Endothelial cell of umbilical vein (primary cell): ENCODE results near the gene RIOX2. TPM values are rescaled to one million over a fixed set of nuclear protein-coding genes. Genes with fewer than 3 reads are reported as not detected.

ENCODE experiments used
- BruUV-seq: library from RNA; stranded (reverse); fragments of 400-500 nt; replicated peaks from 2 replicates; lab custom pipeline; 2021; lab: Mats Ljungman, UMichigan
- CTCF ChIA-PET: fragments of 300-600, 350-600 bp; sonication (Branson Sonifier 250); formaldehyde crosslinking; loops from one replicate; lab custom pipeline; 2021; ENCODE audit warnings: antibody characterized with exemption, inconsistent platforms; lab: Charles Lee
- POLR2A ChIA-PET: fragments of 300-600, 350-600 bp; sonication (Branson Sonifier 250); formaldehyde crosslinking; loops from one replicate; lab custom pipeline; 2021; ENCODE audit warnings: antibody characterized with exemption, inconsistent platforms; lab: Charles Lee
- DNase-seq: peaks from one replicate; pipeline ENCODE4 v3.0.0-alpha.2; 2011; ENCODE audit warnings: low read depth, low spot score
- FAIRE-seq: peaks from 2 replicates; lab custom pipeline; 2011; peaks lifted over from hg19 to GRCh38; lab: Jason Lieb, UNC
- H2AFZ ChIP-seq: 2 replicates; pipeline ENCODE4 v1.6.0; 2012; ENCODE audit warnings: low read depth, low read length, control low read depth, inconsistent platforms
- H3K27ac ChIP-seq: 2 replicates; pipeline ENCODE4 v1.5.1; 2011; ENCODE audit warnings: low read depth, mild to moderate bottlenecking, control low read depth, low read length, moderate library complexity; ENCODE audit not compliant: insufficient read depth
- H3K27me3 ChIP-seq, 2 experiments: 2 replicates each; pipeline versions ENCODE4 v1.6.0 to v1.6.1; 2011; ENCODE audit warnings: low read length in 2 of 2, mixed read lengths in 1 of 2; ENCODE audit not compliant: control insufficient read depth in 2 of 2, insufficient read depth in 2 of 2
- H3K36me3 ChIP-seq, 2 experiments: 2 replicates in 1 of 2; 3 replicates in 1 of 2; pipeline ENCODE4 v1.5.1; 2011; ENCODE audit warnings: low read length in 2 of 2, mild to moderate bottlenecking in 1 of 2, moderate library complexity in 1 of 2; ENCODE audit not compliant: control insufficient read depth in 2 of 2, insufficient read depth in 2 of 2; ENCODE audit errors: extremely low read depth in 1 of 2
- H3K4me1 ChIP-seq: 3 replicates; pipeline ENCODE4 v1.5.1; 2011; ENCODE audit warnings: mild to moderate bottlenecking, low read length; ENCODE audit not compliant: control insufficient read depth, insufficient read depth; ENCODE audit errors: extremely low read depth
- H3K4me2 ChIP-seq: 2 replicates; pipeline ENCODE4 v1.6.1; 2011; ENCODE audit warnings: low read length, control low read depth, mixed read lengths; ENCODE audit not compliant: insufficient read depth
- H3K4me3 ChIP-seq, 3 experiments: fragments of 200-600 bp in 1 of 3; sonication (generic), shearing (Covaris generic) in 1 of 3; replicated peaks in 1 of 3; 2 replicates each; pipeline ENCODE4 v1.5.1; 2011 to 2016; ENCODE audit warnings: control low read depth in 3 of 3, low read length in 3 of 3, mild to moderate bottlenecking in 2 of 3, inconsistent platforms in 1 of 3, low read depth in 1 of 3, moderate library complexity in 1 of 3; ENCODE audit not compliant: insufficient read depth in 1 of 3
- H3K79me2 ChIP-seq: 2 replicates; pipeline ENCODE4 v1.6.0; 2012; ENCODE audit warnings: low read length, inconsistent platforms; ENCODE audit not compliant: control insufficient read depth, insufficient read depth
- H3K9ac ChIP-seq: replicated peaks from 2 replicates; pipeline ENCODE3; 2011; ENCODE audit warnings: low read length, control low read depth; ENCODE audit not compliant: insufficient read depth; ENCODE audit errors: extremely low read depth
- H3K9me1 ChIP-seq: replicated peaks from 3 replicates; pipeline ENCODE4 v1.6.0; 2011; ENCODE audit warnings: mild to moderate bottlenecking, low read length; ENCODE audit not compliant: control insufficient read depth, insufficient read depth; ENCODE audit errors: extremely low read depth
- H3K9me3 ChIP-seq: replicated peaks from 2 replicates; pipeline ENCODE4 v1.5.1; 2012; ENCODE audit warnings: low read length, inconsistent platforms; ENCODE audit not compliant: control insufficient read depth, insufficient read depth
- H4K20me1 ChIP-seq: replicated peaks from 2 replicates; pipeline ENCODE3; 2011; ENCODE audit warnings: mild to moderate bottlenecking, low read length; ENCODE audit not compliant: control insufficient read depth, insufficient read depth; ENCODE audit errors: extremely low read depth
- CTCF ChIP-seq, 2 donors: IDR thresholded peaks; 1 replicate in 1 of 2; 2 replicates in 1 of 2; pipeline ENCODE4 v1.5.1; 2011; ENCODE audit warnings: low read length in 2 of 2, mild to moderate bottlenecking in 2 of 2, moderate library complexity in 2 of 2, control low read depth in 1 of 2, inconsistent platforms in 1 of 2, low read depth in 1 of 2; ENCODE audit not compliant: insufficient read depth in 1 of 2; ENCODE audit errors: extremely low read depth in 1 of 2
- EZH2 ChIP-seq: IDR thresholded peaks from 2 replicates; pipeline ENCODE4 v1.6.1; 2012; ENCODE audit warnings: borderline replicate concordance, low read depth, mild to moderate bottlenecking, moderate library complexity, low read length, inconsistent platforms; ENCODE audit not compliant: severe bottlenecking
- FOS ChIP-seq: IDR thresholded peaks from 2 replicates; pipeline ENCODE4 v1.6.1; 2011; ENCODE audit warnings: mild to moderate bottlenecking, low read length, moderate library complexity, borderline replicate concordance; ENCODE audit not compliant: insufficient read depth
- GATA2 ChIP-seq: IDR thresholded peaks from 2 replicates; pipeline ENCODE4 v1.7.0; 2011; ENCODE audit warnings: low read depth, mild to moderate bottlenecking, moderate library complexity, mixed read lengths, low read length; ENCODE audit not compliant: insufficient read length, insufficient read depth
- JUN ChIP-seq: IDR thresholded peaks from 2 replicates; pipeline ENCODE4 v1.6.1; 2011; ENCODE audit warnings: borderline replicate concordance, low read depth; ENCODE audit not compliant: insufficient read length, insufficient read depth
- MAX ChIP-seq: IDR thresholded peaks from 2 replicates; pipeline ENCODE4 v1.6.1; 2011; ENCODE audit not compliant: insufficient read depth, insufficient read length
- MYC ChIP-seq: IDR thresholded peaks from one replicate; pipeline ENCODE4 v1.6.1; 2011; ENCODE audit warnings: mild to moderate bottlenecking, low read depth, low read length
- POLR2A ChIP-seq: IDR thresholded peaks from 2 replicates; pipeline ENCODE4 v1.6.1; 2012; ENCODE audit warnings: low read depth, mild to moderate bottlenecking, control low read depth, low read length
- POLR2AphosphoS5 ChIP-seq: IDR thresholded peaks from 2 replicates; pipeline ENCODE4 v1.6.1; 2012; ENCODE audit warnings: low read depth, mild to moderate bottlenecking, control low read depth, low read length, moderate library complexity; ENCODE audit not compliant: insufficient read depth
- dilution Hi-C: fragments of 300-500 bp; cut with MboI; formaldehyde crosslinking; loops from one replicate; pipeline ENCODE4 v1.15.0; 2019; ENCODE audit warnings: low sequenced_read_pairs; ENCODE audit not compliant: extremely low pct_ligation_motif_present
- intact Hi-C: fragments of 100-400 bp; cut with micrococcal nuclease; formaldehyde crosslinking; loops from one replicate; pipeline ENCODE4 v1.10.0; 2022
- polyA plus RNA-seq, 4 experiments: library from polyadenylated mRNA; depleted of rRNA in 3 of 4; stranded (reverse) in 3 of 4; unstranded in 1 of 4; fragments of >200 nt; gene quantifications; 2 replicates each; pipeline versions ENCODE4 v1.2.1 to v1.2.3, GENCODE V29; 2011 to 2012; ENCODE audit warnings: missing spikeins in 1 of 4
- total RNA-seq: library from RNA; stranded (reverse); gene quantifications from 2 replicates; pipeline ENCODE4 v1.2.3, GENCODE V29; 2021

Gene RIOX2
- total and polyA plus RNA-seq, 2 donors (not counting 3 experiments of a cell fraction or from before 2014, with no cell fraction given): 14.5 to 30.5 TPM

- intact Hi-C loops: no loop called here
- dilution Hi-C loops: no loop called here
Measured at GRCh38 chr3:97956051-97956450, 16.2 kb downstream of the RIOX2 start.

More at GRCh38 chr3:97956051-97956450, 16.2 kb downstream of the RIOX2 start:
- Histone ChIP-seq H3K4me1 (no peaks in the 10 kb centered on the region), H3K4me2 (no peak overlapping the region), H3K9me1 (no peaks in the 10 kb centered on the region), H3K36me3 (peaks cover 10 to 19% of the 10 kb centered on the region in 2 experiments), H2AFZ (no peak overlapping the region), H3K27me3 (no peaks in the 10 kb centered on the region), H3K9me3 (no peaks in the 10 kb centered on the region), H3K79me2 (peaks cover 2% of the 10 kb centered on the region), H3K27ac (no peak overlapping the region), H3K4me3 (no peak overlapping the region), H3K9ac (no peak overlapping the region), H4K20me1 (no peaks in the 10 kb centered on the region)
- POLR2A ChIA-PET: no interaction called here
- no peak for TF ChIP-seq GATA2
- no peak for TF ChIP-seq CTCF (IDR thresholded peaks at IDR 0.05; ENCODE audit: extremely low read depth in 1 of 2, insufficient read depth in 1 of 2, low read depth in 1 of 2, low read length in 2 of 2)
- no peak for TF ChIP-seq FOS
- no peak for TF ChIP-seq POLR2A
- TF ChIP-seq MAX: no peak
- no peak for TF ChIP-seq JUN
- TF ChIP-seq EZH2: no peak
- no peak for TF ChIP-seq POLR2AphosphoS5
- TF ChIP-seq MYC: no peak
- no peak for DNase-seq
- CTCF ChIA-PET: interaction anchor here (1.8 to 2.4 kb wide), 2 partner anchors 15 to 67 kb away, joined by 4 to 10 read pairs; partner anchors contain the start of gene RIOX2
- no TSS peak for BruUV-seq
- no peak for FAIRE-seq
